ENCODE results near the gene C1orf116. TPM values are rescaled to one million over a fixed set of nuclear protein-coding genes. Genes with fewer than 3 reads are reported as not detected.

Gene C1orf116
- total RNA-seq, 1 experiment from 2014 or later: 0.09 TPM

DNA sequence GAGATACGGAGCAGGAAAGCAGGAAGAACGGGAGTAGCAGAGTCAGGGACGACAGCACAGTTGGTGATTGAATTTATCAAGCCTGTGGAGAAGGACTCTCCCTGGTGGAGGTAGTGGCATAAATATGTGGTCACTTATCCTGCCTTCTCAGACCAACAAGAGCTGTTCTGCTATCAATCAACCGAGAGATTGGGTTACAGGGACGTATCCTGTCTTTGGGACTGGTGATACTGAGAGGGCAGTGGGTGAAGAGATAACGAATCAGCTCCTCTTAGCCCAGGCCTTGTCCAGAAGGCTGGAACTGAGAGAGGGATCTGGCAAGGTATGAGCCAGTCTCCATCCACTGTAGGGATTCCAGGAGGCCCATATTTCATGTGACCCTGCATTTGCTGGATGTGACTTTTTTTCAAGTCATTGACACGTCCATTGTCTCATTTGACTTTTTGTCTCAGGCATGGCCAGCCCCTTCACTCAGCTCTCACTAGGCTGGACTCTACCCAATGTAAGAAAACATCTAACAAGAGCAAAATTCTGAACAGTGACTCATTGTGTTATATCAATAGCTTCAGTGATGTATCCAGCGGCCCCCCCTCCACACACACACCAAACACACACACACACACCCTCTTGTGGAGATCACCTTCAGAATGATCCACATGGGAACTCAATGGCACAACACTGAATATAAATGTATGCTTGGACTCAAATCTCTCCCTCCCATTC, 11.3 kb downstream of the C1orf116 start:
- Histone ChIP-seq H3K4me3 (ENCODE audit: low read depth, low read length, poor library complexity, severe bottlenecking) (no peak overlapping the region), H3K4me1 (ENCODE audit: insufficient read depth, low read length, poor library complexity, severe bottlenecking) (no peaks in the 10 kb centered on the region), H3K36me3 (ENCODE audit: insufficient read depth, low read length, poor library complexity, severe bottlenecking) (no peaks in the 10 kb centered on the region), H3K27ac (ENCODE audit: low read depth, low read length, poor library complexity, severe bottlenecking) (no peak overlapping the region), H3K9me3 (ENCODE audit: low read depth, low read length, poor library complexity, severe bottlenecking) (no peaks in the 10 kb centered on the region), H3K27me3 (replicated peaks; ENCODE audit: insufficient read depth, low read depth, low read length, poor library complexity) (no peaks in the 10 kb centered on the region)
- DNase-seq (ENCODE audit: low spot score): no peak
- intact Hi-C loops (cut with micrococcal nuclease; ENCODE audit: unreplicated experiment): no loop called here
- ChIA-PET POLR2A (ENCODE audit: low non-redundant PET) (no interaction called here), CTCF (no interaction called here)
- BruUV-seq (replicated peaks): no TSS peak
- TF ChIP-seq CTCF (conservative IDR thresholded peaks at IDR 0.05; ENCODE audit: low read depth, low read length) (no peak), EZH2 (IDR thresholded peaks at IDR 0.05; ENCODE audit: borderline replicate concordance, low read depth, low read length, poor library complexity, severe bottlenecking) (no peak)

- CTCF ChIA-PET: no interaction called here
- H3K4me1 ChIP-seq (ENCODE audit: insufficient read depth, low read length, poor library complexity, severe bottlenecking): no peaks in the 10 kb centered on the region
- intact Hi-C loops (cut with micrococcal nuclease; ENCODE audit: unreplicated experiment): no loop called here
- H3K4me3 ChIP-seq (ENCODE audit: low read depth, low read length, poor library complexity, severe bottlenecking): no peak overlapping the region
- no peaks in the 10 kb centered on the region for H3K9me3 ChIP-seq (ENCODE audit: low read depth, low read length, poor library complexity, severe bottlenecking)
- TF ChIP-seq CTCF (conservative IDR thresholded peaks at IDR 0.05; ENCODE audit: low read depth, low read length) (no peak), EZH2 (IDR thresholded peaks at IDR 0.05; ENCODE audit: borderline replicate concordance, low read depth, low read length, poor library complexity, severe bottlenecking) (no peak)
- no peaks in the 10 kb centered on the region for H3K27me3 ChIP-seq (replicated peaks; ENCODE audit: insufficient read depth, low read depth, low read length, poor library complexity)
- POLR2A ChIA-PET (ENCODE audit: low non-redundant PET): no interaction called here
- no peaks in the 10 kb centered on the region for H3K36me3 ChIP-seq (ENCODE audit: insufficient read depth, low read length, poor library complexity, severe bottlenecking)
- no peak for DNase-seq (ENCODE audit: low spot score)
- H3K27ac ChIP-seq (ENCODE audit: low read depth, low read length, poor library complexity, severe bottlenecking): no peak overlapping the region
- no TSS peak for BruUV-seq (replicated peaks)
These were observed 11.8 kb downstream of the C1orf116 start for GRCh38 chr1:207020709-207021107.

DNA sequence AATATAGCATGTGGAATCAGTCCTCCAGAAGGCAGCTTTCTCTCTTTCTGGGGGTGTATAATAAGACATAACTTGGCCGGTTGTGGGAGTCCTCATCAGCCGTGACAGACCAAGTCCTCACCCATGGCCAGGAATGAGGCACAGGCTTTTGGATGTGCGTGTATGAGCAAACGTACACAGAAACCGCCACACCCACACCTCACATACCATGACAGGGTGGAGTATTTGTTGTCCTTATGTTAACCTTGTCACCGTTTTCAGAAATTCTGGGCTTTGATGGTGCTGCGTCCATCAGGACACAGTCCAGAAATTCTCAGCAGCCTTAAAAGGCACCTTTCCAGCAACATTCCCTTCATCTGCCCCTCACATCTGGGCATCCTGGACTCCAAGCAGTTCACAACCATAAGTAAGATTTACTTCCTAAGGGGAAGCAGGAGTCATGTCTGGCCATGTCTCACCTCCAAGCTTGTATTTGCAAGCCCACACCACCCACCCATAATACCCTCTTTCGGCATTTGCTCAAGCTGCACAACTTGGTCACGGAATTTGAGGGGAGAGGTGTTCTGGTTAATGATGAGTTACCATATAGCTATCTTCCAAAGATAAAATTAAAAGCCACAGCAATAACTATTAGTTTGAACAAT, 12.4 kb downstream of the C1orf116 start:
- BruUV-seq (replicated peaks): no TSS peak
- Histone ChIP-seq H3K27ac (ENCODE audit: low read depth, low read length, poor library complexity, severe bottlenecking) (no peak overlapping the region), H3K27me3 (replicated peaks; ENCODE audit: insufficient read depth, low read depth, low read length, poor library complexity) (no peaks in the 10 kb centered on the region), H3K9me3 (ENCODE audit: low read depth, low read length, poor library complexity, severe bottlenecking) (no peaks in the 10 kb centered on the region), H3K4me1 (ENCODE audit: insufficient read depth, low read length, poor library complexity, severe bottlenecking) (no peaks in the 10 kb centered on the region), H3K4me3 (ENCODE audit: low read depth, low read length, poor library complexity, severe bottlenecking) (no peak overlapping the region), H3K36me3 (ENCODE audit: insufficient read depth, low read length, poor library complexity, severe bottlenecking) (no peaks in the 10 kb centered on the region)
- intact Hi-C loops (cut with micrococcal nuclease; ENCODE audit: unreplicated experiment): no loop called here
- POLR2A ChIA-PET (ENCODE audit: low non-redundant PET): no interaction called here
- CTCF ChIA-PET: no interaction called here
- DNase-seq (ENCODE audit: low spot score): no peak
- TF ChIP-seq CTCF (conservative IDR thresholded peaks at IDR 0.05; ENCODE audit: low read depth, low read length) (no peak), EZH2 (IDR thresholded peaks at IDR 0.05; ENCODE audit: borderline replicate concordance, low read depth, low read length, poor library complexity, severe bottlenecking) (no peak)

Measured in A673 (cell line).